Naive thymus-derived CD4-positive, alpha-beta T cell (primary cell): ENCODE measurements around the gene NEMF. TPM values are rescaled to one million over a fixed set of nuclear protein-coding genes. Genes with fewer than 3 reads are reported as not detected.
"Not testable (repeated sequence)": the region's sequence is repeated elsewhere in the genome, so short reads cannot be mapped to it uniquely, and the experiment has no call there.

ENCODE experiments used
- ATAC-seq: fragments of 150-1000 bp; cut with Tn5 transposase; 2 replicates; pipeline ENCODE4 v1.10.0; 2021; ENCODE audit warnings: mild to moderate bottlenecking, moderate library complexity
- CTCF ChIA-PET: fragments of 350-600 bp; sonication (Branson Sonifier 250); formaldehyde crosslinking; loops from one replicate; lab custom pipeline; 2021; ENCODE audit warnings: antibody characterized with exemption; lab: Charles Lee
- POLR2A ChIA-PET: fragments of 350-600 bp; sonication (Branson Sonifier 250); formaldehyde crosslinking; loops from one replicate; lab custom pipeline; 2021; ENCODE audit warnings: antibody characterized with exemption, inconsistent platforms; lab: Charles Lee
- DNase-seq, 9 donors: peaks; one replicate each; pipeline versions ENCODE4 v3.0.0 to v3.0.0-alpha.2; 2020 to 2022; ENCODE audit warnings: mixed read lengths in 1 of 9
- H3K27ac ChIP-seq: one replicate; pipeline ENCODE4 v1.7.0; 2013; ENCODE audit warnings: mild to moderate bottlenecking, low read depth, low read length, moderate library complexity
- H3K27me3 ChIP-seq, 2 donors: one replicate each; pipeline ENCODE4 v1.7.0; 2013; ENCODE audit warnings: low read length in 2 of 2, mild to moderate bottlenecking in 2 of 2, moderate library complexity in 2 of 2; ENCODE audit not compliant: control insufficient read depth in 2 of 2, insufficient read depth in 2 of 2
- H3K36me3 ChIP-seq, 3 experiments: 1 replicate in 2 of 3; 2 replicates in 1 of 3; pipeline ENCODE4 v1.7.0; 2013; ENCODE audit warnings: low read length in 3 of 3, mild to moderate bottlenecking in 3 of 3, moderate library complexity in 1 of 3; ENCODE audit not compliant: insufficient read depth in 3 of 3, control insufficient read depth in 2 of 3
- H3K4me1 ChIP-seq, 2 donors: one replicate each; pipeline ENCODE4 v1.7.0; 2013; ENCODE audit warnings: low read length in 2 of 2, mild to moderate bottlenecking in 2 of 2, moderate library complexity in 1 of 2; ENCODE audit not compliant: control insufficient read depth in 2 of 2, insufficient read depth in 2 of 2
- H3K4me3 ChIP-seq: 2 replicates; pipeline ENCODE4 v1.7.0; 2013; ENCODE audit warnings: mild to moderate bottlenecking, low read length
- H3K9me3 ChIP-seq, 3 experiments: 1 replicate in 2 of 3; 2 replicates in 1 of 3; pipeline ENCODE4 v1.7.0; 2013; ENCODE audit warnings: low read length in 3 of 3; ENCODE audit not compliant: control insufficient read depth in 2 of 3
- H3K27ac Mint-ChIP-seq, 9 donors: one replicate each; pipeline ENCODE4 v1.8.0; 2020 to 2022; ENCODE audit warnings: mixed read lengths in 9 of 9, mild to moderate bottlenecking in 8 of 9, moderate library complexity in 5 of 9, inconsistent platforms in 2 of 9
- H3K27me3 Mint-ChIP-seq, 5 donors: one replicate each; pipeline ENCODE4 v1.8.0; 2021 to 2022; ENCODE audit warnings: mixed read lengths in 5 of 5, mild to moderate bottlenecking in 1 of 5
- H3K36me3 Mint-ChIP-seq, 5 donors: one replicate each; pipeline ENCODE4 v1.8.0; 2020 to 2022; ENCODE audit warnings: mixed read lengths in 5 of 5, mild to moderate bottlenecking in 3 of 5, inconsistent platforms in 1 of 5
- H3K4me1 Mint-ChIP-seq, 7 donors: one replicate each; pipeline ENCODE4 v1.8.0; 2020 to 2022; ENCODE audit warnings: mixed read lengths in 7 of 7, mild to moderate bottlenecking in 3 of 7, inconsistent platforms in 1 of 7
- H3K4me3 Mint-ChIP-seq, 10 donors: one replicate each; pipeline ENCODE4 v1.8.0; 2020 to 2022; ENCODE audit warnings: mild to moderate bottlenecking in 10 of 10, mixed read lengths in 10 of 10, moderate library complexity in 6 of 10, inconsistent platforms in 2 of 10
- H3K9me3 Mint-ChIP-seq, 11 donors: one replicate each; pipeline ENCODE4 v1.8.0; 2020 to 2022; ENCODE audit warnings: mixed read lengths in 11 of 11, mild to moderate bottlenecking in 4 of 11, inconsistent platforms in 1 of 11, moderate library complexity in 1 of 11
- intact Hi-C, 2 donors: fragments of 100-400 bp; cut with micrococcal nuclease; formaldehyde crosslinking; loops; one replicate each; pipeline ENCODE4 v1.15.1; 2023
- polyA plus RNA-seq, 2 donors: library from polyadenylated mRNA; unstranded; fragments of 300-500 nt; fragmentation: Illumina TruSeq; gene quantifications; one replicate each; pipeline ENCODE4 v1.2.3, GENCODE V29; 2021
- total RNA-seq, 6 experiments: library from RNA in 5 of 6; stranded (reverse) in 5 of 6; gene quantifications; 1 replicate in 5 of 6; 2 replicates in 1 of 6; pipeline ENCODE4 v1.2.3 and lab custom pipeline; 2021 to 2026

Gene NEMF
- total and polyA plus RNA-seq, 7 experiments from 2014 or later: 36.8 to 127 (median 105) TPM

GRCh38 chr14:49754570-49755097, 98.0 kb downstream of the NEMF start:
- ATAC-seq: no peak

GRCh38 chr14:49746476-49746875, 106.1 kb downstream of the NEMF start:
- H3K27ac ChIP-seq, ATAC-seq, H3K4me1 Mint-ChIP-seq, H3K4me1 ChIP-seq, CTCF ChIA-PET, POLR2A ChIA-PET, DNase-seq, H3K4me3 Mint-ChIP-seq, H3K27me3 ChIP-seq, H3K27me3 Mint-ChIP-seq, H3K4me3 ChIP-seq, intact Hi-C loops, H3K9me3 ChIP-seq, H3K9me3 Mint-ChIP-seq: not testable (repeated sequence)
- peaks cover 0 to 30% (median 0%) of the 10 kb centered on the region in 3 experiments for H3K36me3 ChIP-seq
- peaks cover 0 to 48% (median 23%) of the 10 kb centered on the region in 5 donors for H3K36me3 Mint-ChIP-seq
- H3K27ac Mint-ChIP-seq: peak overlapping the region in 2 of 9 donors; percentile 4 to 48

More at GRCh38 chr14:49754570-49755097, 98.0 kb downstream of the NEMF start:
- CTCF ChIA-PET: no interaction called here
- Histone ChIP-seq H3K4me1 (no peaks in the 10 kb centered on the region), H3K27me3 (no peaks in the 10 kb centered on the region), H3K9me3 (peaks cover 0 to 4% (median 0%) of the 10 kb centered on the region in 3 experiments), H3K27ac (no peak overlapping the region), H3K36me3 (no peaks in the 10 kb centered on the region), H3K4me3 (no peak overlapping the region)
- Mint-ChIP-seq H3K27ac (peak overlapping the region in 1 of 9 donors; percentile 41), H3K27me3 (peaks cover 0 to 18% (median 0%) of the 10 kb centered on the region in 5 donors), H3K9me3 (peaks cover 0 to 7% (median 4%) of the 10 kb centered on the region in 11 donors), H3K4me1 (peaks cover 0 to 2% (median 0%) of the 10 kb centered on the region in 7 donors), H3K36me3 (peaks cover 0 to 19% (median 7%) of the 10 kb centered on the region in 5 donors), H3K4me3 (no peak overlapping the region)
- intact Hi-C loops: no loop called here
- DNase-seq: no peak
- POLR2A ChIA-PET: no interaction called here

GRCh38 chr14:49745191-49745590, 107.4 kb downstream of the NEMF start:
- Mint-ChIP-seq H3K9me3 (no peaks in the 10 kb centered on the region), H3K27ac (no peak overlapping the region), H3K27me3 (no peaks in the 10 kb centered on the region), H3K36me3 (peaks cover 0 to 47% (median 23%) of the 10 kb centered on the region in 5 donors), H3K4me1 (peaks cover 0 to 1% (median 0%) of the 10 kb centered on the region in 7 donors), H3K4me3 (no peak overlapping the region)
- Histone ChIP-seq H3K27ac (no peak overlapping the region), H3K27me3 (no peaks in the 10 kb centered on the region), H3K36me3 (peaks cover 0 to 31% (median 0%) of the 10 kb centered on the region in 3 experiments), H3K4me3 (no peak overlapping the region), H3K9me3 (no peaks in the 10 kb centered on the region), H3K4me1 (no peaks in the 10 kb centered on the region)
- POLR2A ChIA-PET: no interaction called here
- CTCF ChIA-PET: no interaction called here
- no peak for ATAC-seq
- DNase-seq: no peak
- intact Hi-C loops: no loop called here

GRCh38 chr14:49735669-49736068, 116.9 kb downstream of the NEMF start:
- H3K9me3 ChIP-seq, ATAC-seq, H3K27me3 ChIP-seq, H3K9me3 Mint-ChIP-seq, CTCF ChIA-PET, H3K4me3 Mint-ChIP-seq, H3K27ac Mint-ChIP-seq, intact Hi-C loops, H3K27ac ChIP-seq, DNase-seq, H3K4me1 ChIP-seq, H3K27me3 Mint-ChIP-seq, H3K4me1 Mint-ChIP-seq, H3K4me3 ChIP-seq: not testable (repeated sequence)
- peaks cover 0 to 16% (median 0%) of the 10 kb centered on the region in 3 experiments for H3K36me3 ChIP-seq
- peaks cover 0 to 38% (median 17%) of the 10 kb centered on the region in 5 donors for H3K36me3 Mint-ChIP-seq
- POLR2A ChIA-PET: interaction anchor here (0.6 to 1.8 kb wide), 3 partner anchors 8 to 77 kb away, joined by 4 to 8 read pairs (median 5); partner anchors contain the start of gene KLHDC2

GRCh38 chr14:49733836-49734235, 118.8 kb downstream of the NEMF start:
- Histone ChIP-seq H3K4me3 (no peak overlapping the region), H3K36me3 (peaks cover 0 to 15% (median 0%) of the 10 kb centered on the region in 3 experiments), H3K9me3 (no peaks in the 10 kb centered on the region), H3K27me3 (no peaks in the 10 kb centered on the region), H3K4me1 (no peaks in the 10 kb centered on the region), H3K27ac (no peak overlapping the region)
- no peak overlapping the region for H3K27ac Mint-ChIP-seq
- DNase-seq (no peak), ATAC-seq (no peak)
- H3K36me3 Mint-ChIP-seq: peaks cover 0 to 37% (median 20%) of the 10 kb centered on the region in 5 donors
- no peaks in the 10 kb centered on the region for H3K4me1 Mint-ChIP-seq
- no peaks in the 10 kb centered on the region for H3K9me3 Mint-ChIP-seq
- H3K4me3 Mint-ChIP-seq: no peak overlapping the region
- no peaks in the 10 kb centered on the region for H3K27me3 Mint-ChIP-seq
- intact Hi-C loops: no loop called here
- ChIA-PET POLR2A (no interaction called here), CTCF (no interaction called here)

GRCh38 chr14:49732896-49733295, 119.7 kb downstream of the NEMF start:
- no peak overlapping the region for H3K4me3 Mint-ChIP-seq
- CTCF ChIA-PET: no interaction called here

More at GRCh38 chr14:49732896-49733295, 119.7 kb downstream of the NEMF start:
- no peak for DNase-seq
- Histone ChIP-seq H3K27ac (no peak overlapping the region), H3K4me3 (no peak overlapping the region), H3K27me3 (no peaks in the 10 kb centered on the region), H3K36me3 (peaks cover 0 to 11% (median 0%) of the 10 kb centered on the region in 3 experiments), H3K4me1 (no peaks in the 10 kb centered on the region), H3K9me3 (no peaks in the 10 kb centered on the region)
- H3K9me3 Mint-ChIP-seq: no peaks in the 10 kb centered on the region
- no peaks in the 10 kb centered on the region for H3K4me1 Mint-ChIP-seq
- intact Hi-C loops: no loop called here
- POLR2A ChIA-PET: interaction anchor here (1.4 kb wide), 1 partner anchor 35 kb away, joined by 4 read pairs; the partner anchor contains the start of gene KLHDC2
- H3K27ac Mint-ChIP-seq: no peak overlapping the region
- H3K27me3 Mint-ChIP-seq: no peaks in the 10 kb centered on the region
- no peak for ATAC-seq
- H3K36me3 Mint-ChIP-seq: peaks cover 0 to 44% (median 18%) of the 10 kb centered on the region in 5 donors
